Fibroblast of the aortic adventitia (primary cell): Measurements from ENCODE around the gene GPER1. TPM values are rescaled to one million over a fixed set of nuclear protein-coding genes. Genes with fewer than 3 reads are reported as not detected.
"Not testable (repeated sequence)": the region's sequence is repeated elsewhere in the genome, so short reads cannot be mapped to it uniquely, and the experiment has no call there.

ENCODE experiments used
- DNase-seq: peaks from one replicate; pipeline ENCODE4 v3.0.0-alpha.2; 2010; ENCODE audit warnings: low read depth
- H3K4me3 ChIP-seq: 2 replicates; pipeline ENCODE4 v1.5.1; 2011; ENCODE audit warnings: low read depth, mild to moderate bottlenecking, control low read depth, low read length, moderate library complexity
- CTCF ChIP-seq: IDR thresholded peaks from 2 replicates; pipeline ENCODE4 v1.5.1; 2011; ENCODE audit warnings: mild to moderate bottlenecking, low read length, control low read depth, inconsistent platforms; ENCODE audit not compliant: insufficient read depth
- total RNA-seq: library from RNA; depleted of rRNA; stranded (reverse); fragments of >200 nt; gene quantifications from 2 replicates; pipeline ENCODE4 v1.2.3, GENCODE V29; 2012; ENCODE audit warnings: low replicate concordance

The GPER1 gene
- total RNA-seq, 1 donor: 6.4 TPM

- H3K4me3 ChIP-seq: peak overlapping the region; percentile 84
- no peak for DNase-seq
- TF ChIP-seq CTCF: no peak
Observed at GRCh38 chr7:1137517-1138167, 49.7 kb downstream of the GPER1 start.

GRCh38 chr7:1140476-1141104 lies 52.7 kb downstream of the GPER1 start:
- no peak overlapping the region for H3K4me3 ChIP-seq
- no peak for DNase-seq
- no peak for TF ChIP-seq CTCF

GRCh38 chr7:1141651-1142050 lies 53.7 kb downstream of the GPER1 start:
- no peak for DNase-seq
- no peak for TF ChIP-seq CTCF
- H3K4me3 ChIP-seq: no peak overlapping the region

GRCh38 chr7:1142051-1142635 lies 54.2 kb downstream of the GPER1 start:
- DNase-seq: no peak
- no peak overlapping the region for H3K4me3 ChIP-seq
- no peak for TF ChIP-seq CTCF

- not testable (repeated sequence) for H3K4me3 ChIP-seq, DNase-seq
Observed at GRCh38 chr7:1143031-1143430, 55.1 kb downstream of the GPER1 start.

Other genes starting within 250 kb of the GPER1 start
- 13.5 and 14.2 TPM in 2 replicates for gene GET4, start 211.6 kb upstream of the GPER1 start, total RNA-seq
- gene ADAP1, start 133.4 kb upstream of the GPER1 start, total RNA-seq: 0.57 and 0.72 TPM in 2 replicates
- 12.5 and 15.0 TPM in 2 replicates for gene COX19, start 112.6 kb upstream of the GPER1 start, total RNA-seq
- gene CYP2W1, start 104.9 kb upstream of the GPER1 start, total RNA-seq: not detected in 2 replicates
- 1.2 and 1.6 TPM in 2 replicates for gene GPR146, start 43.6 kb upstream of the GPER1 start, total RNA-seq
- gene ZFAND2A, start 72.1 kb downstream of the GPER1 start, total RNA-seq: 14.6 and 16.6 TPM in 2 replicates
- not detected in 2 replicates for gene UNCX, start 144.8 kb downstream of the GPER1 start, total RNA-seq